AG04450 (cell line): Measurements from ENCODE around the gene ERN1. TPM values are rescaled to one million over a fixed set of nuclear protein-coding genes. Genes with fewer than 3 reads are reported as not detected.

Experiments used
- CTCF ChIA-PET: fragments of 300-600, 350-600 bp; formaldehyde crosslinking; extraction: SDS; loops from one replicate; lab custom pipeline; 2022; ENCODE audit warnings: antibody characterized with exemption, inconsistent platforms; lab: Charles Lee
- POLR2A ChIA-PET: fragments of 350-600 bp; formaldehyde crosslinking; extraction: SDS; loops from one replicate; lab custom pipeline; 2021; ENCODE audit warnings: antibody characterized with exemption, inconsistent platforms; lab: Yijun Ruan, JAX
- DNase-seq: peaks from one replicate; pipeline ENCODE4 v3.0.0-alpha.2; 2011; ENCODE audit warnings: low read depth, low spot score
- H3K27ac ChIP-seq: one replicate; pipeline ENCODE4 v1.5.1; 2012; ENCODE audit warnings: low read depth, low read length, control low read depth
- H3K27me3 ChIP-seq: one replicate; pipeline ENCODE4 v1.6.0; 2012; ENCODE audit warnings: low read length; ENCODE audit not compliant: control insufficient read depth, insufficient read depth
- H3K4me3 ChIP-seq: 2 replicates; pipeline ENCODE4 v1.5.1; 2011; ENCODE audit warnings: mild to moderate bottlenecking, low read depth, low read length, control low read depth
- H3K9me3 ChIP-seq: 2 replicates; pipeline ENCODE4 v1.5.1; 2012; ENCODE audit warnings: low read length; ENCODE audit not compliant: control insufficient read depth, insufficient read depth
- polyA plus RNA-seq: library from polyadenylated mRNA; depleted of rRNA; stranded (reverse); fragments of >200 nt; gene quantifications from 2 replicates; pipeline ENCODE4 v1.2.3, GENCODE V29; 2011
- TF ChIP-seq, protein P1 (sequence below): IDR thresholded peaks from 2 replicates; pipeline ENCODE4 v1.5.1; 2011; ENCODE audit warnings: low read depth, low read length, control low read depth, inconsistent platforms

Gene ERN1
- polyA plus RNA-seq, 1 experiment: 4.7 TPM

DNA sequence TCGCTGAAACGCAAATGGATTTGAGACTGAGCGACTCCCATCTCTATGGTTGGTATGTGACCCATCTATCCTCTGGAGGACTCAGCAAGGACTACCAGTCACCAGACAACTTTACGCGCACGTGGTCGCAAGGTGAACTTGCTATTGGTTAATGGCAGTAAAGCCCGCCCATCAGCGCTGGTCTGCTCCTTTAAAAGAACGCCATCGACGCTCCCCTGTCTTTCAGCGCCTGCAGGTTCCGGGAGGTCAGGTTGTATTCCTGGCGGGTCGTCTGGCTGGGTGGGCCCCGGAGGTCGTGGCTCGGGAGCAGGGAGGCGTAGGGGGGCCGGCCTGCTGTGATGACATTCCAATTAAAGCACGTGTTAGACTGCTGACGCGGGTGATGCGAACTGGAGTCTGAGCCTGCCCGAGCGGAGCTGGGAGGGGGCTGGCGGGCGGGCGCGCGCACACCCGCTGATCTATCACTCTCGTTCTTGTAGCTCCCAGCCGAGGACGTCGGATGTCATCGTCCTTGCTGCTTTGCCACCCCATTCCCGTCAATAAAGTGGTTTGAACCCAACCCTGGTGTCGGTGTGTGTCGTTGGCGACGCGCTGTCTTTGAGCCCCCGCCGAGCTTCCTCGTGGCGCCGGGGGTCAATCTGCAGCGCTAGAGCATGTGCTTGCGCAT, 15.9 kb upstream of the ERN1 start:
- peak overlapping the region; percentile 90 for H3K27ac ChIP-seq
- peak; percentile 100 for DNase-seq
- TF ChIP-seq, protein P1, sequence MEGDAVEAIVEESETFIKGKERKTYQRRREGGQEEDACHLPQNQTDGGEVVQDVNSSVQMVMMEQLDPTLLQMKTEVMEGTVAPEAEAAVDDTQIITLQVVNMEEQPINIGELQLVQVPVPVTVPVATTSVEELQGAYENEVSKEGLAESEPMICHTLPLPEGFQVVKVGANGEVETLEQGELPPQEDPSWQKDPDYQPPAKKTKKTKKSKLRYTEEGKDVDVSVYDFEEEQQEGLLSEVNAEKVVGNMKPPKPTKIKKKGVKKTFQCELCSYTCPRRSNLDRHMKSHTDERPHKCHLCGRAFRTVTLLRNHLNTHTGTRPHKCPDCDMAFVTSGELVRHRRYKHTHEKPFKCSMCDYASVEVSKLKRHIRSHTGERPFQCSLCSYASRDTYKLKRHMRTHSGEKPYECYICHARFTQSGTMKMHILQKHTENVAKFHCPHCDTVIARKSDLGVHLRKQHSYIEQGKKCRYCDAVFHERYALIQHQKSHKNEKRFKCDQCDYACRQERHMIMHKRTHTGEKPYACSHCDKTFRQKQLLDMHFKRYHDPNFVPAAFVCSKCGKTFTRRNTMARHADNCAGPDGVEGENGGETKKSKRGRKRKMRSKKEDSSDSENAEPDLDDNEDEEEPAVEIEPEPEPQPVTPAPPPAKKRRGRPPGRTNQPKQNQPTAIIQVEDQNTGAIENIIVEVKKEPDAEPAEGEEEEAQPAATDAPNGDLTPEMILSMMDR: no peak
- H3K4me3 ChIP-seq: peak overlapping the region; percentile 89
- POLR2A ChIA-PET: interaction anchor here (0.6 to 2.8 kb wide), 32 partner anchors 8 to 302 kb away, joined by 3 to 20 read pairs (median 5); partner anchors contain the start of genes ERN1 and TEX2
- H3K27me3 ChIP-seq: no peaks in the 10 kb centered on the region
- peaks cover 3% of the 10 kb centered on the region; the same call in 1 of the 2 replicates for H3K9me3 ChIP-seq
- CTCF ChIA-PET: interaction anchor here (1.0 to 1.9 kb wide), 3 partner anchors 12 to 136 kb away, joined by 6 to 13 read pairs (median 8); no protein-coding TSS in a partner anchor

DNA sequence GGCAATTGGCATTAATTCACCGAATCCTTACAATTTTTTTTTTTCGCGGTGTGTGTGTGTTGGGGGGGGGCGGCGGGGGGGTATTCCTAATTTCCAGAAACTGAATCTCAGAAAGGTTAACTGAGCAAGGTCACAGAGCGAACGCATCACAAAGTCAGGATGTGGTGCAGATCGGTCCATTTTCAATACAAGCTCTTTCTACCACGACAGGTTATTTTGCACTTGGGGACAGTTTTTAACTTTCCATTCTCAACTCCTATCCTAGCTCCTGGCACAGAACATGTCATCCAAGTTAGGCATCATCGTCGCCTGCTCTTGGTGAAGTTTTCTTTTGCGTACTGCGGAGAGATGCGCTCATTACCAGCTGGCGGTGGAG, 15.4 kb upstream of the ERN1 start:
- Histone ChIP-seq H3K27me3 (no peaks in the 10 kb centered on the region), H3K27ac (peak overlapping the region; percentile 89), H3K4me3 (peak overlapping the region; percentile 89), H3K9me3 (peaks cover 3% of the 10 kb centered on the region; the same call in 1 of the 2 replicates)
- CTCF ChIA-PET: interaction anchor here (0.8 to 2.1 kb wide), 5 partner anchors 12 to 144 kb away, joined by 6 to 15 read pairs (median 8); no protein-coding TSS in a partner anchor
- TF ChIP-seq, protein P1: 0 out of 2 replicates have a peak, but pooled peaks have one; percentile 4
- POLR2A ChIA-PET: interaction anchor here (0.6 to 2.8 kb wide), 28 partner anchors 9 to 302 kb away, joined by 3 to 20 read pairs (median 5); partner anchors contain the start of genes ERN1 and TEX2
- no peak for DNase-seq

DNA sequence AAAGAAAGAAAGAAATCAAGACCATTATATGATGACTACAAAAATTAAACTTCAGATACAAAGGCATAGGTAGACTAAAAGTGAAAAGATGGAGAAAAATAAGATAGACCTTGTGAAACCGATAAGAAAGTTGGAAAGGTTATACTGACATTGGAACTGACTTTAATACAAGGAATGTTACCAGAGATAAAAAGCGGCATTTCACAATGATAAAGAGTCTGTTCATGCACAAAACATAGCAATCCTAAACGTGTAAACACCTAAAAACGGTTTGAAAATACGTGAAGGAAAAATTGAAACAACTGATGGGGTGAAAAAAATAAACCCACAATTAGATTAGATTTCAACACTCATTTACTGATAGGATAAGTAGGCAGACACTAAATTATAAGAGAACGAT, 9.6 kb upstream of the ERN1 start:
- DNase-seq: no peak
- ChIA-PET CTCF (interaction anchor here (1.0 to 12.2 kb wide), 2 partner anchors 110 to 143 kb away, joined by 5 to 698 read pairs; no protein-coding TSS in a partner anchor), POLR2A (interaction anchor here (0.6 kb wide), 2 partner anchors 105 to 109 kb away, joined by 3 to 4 read pairs; no protein-coding TSS in a partner anchor)
- H3K27ac ChIP-seq: no peak overlapping the region
- no peaks in the 10 kb centered on the region for H3K27me3 ChIP-seq
- TF ChIP-seq, protein P1: no peak
- H3K9me3 ChIP-seq: no peaks in the 10 kb centered on the region
- no peak overlapping the region for H3K4me3 ChIP-seq

DNA sequence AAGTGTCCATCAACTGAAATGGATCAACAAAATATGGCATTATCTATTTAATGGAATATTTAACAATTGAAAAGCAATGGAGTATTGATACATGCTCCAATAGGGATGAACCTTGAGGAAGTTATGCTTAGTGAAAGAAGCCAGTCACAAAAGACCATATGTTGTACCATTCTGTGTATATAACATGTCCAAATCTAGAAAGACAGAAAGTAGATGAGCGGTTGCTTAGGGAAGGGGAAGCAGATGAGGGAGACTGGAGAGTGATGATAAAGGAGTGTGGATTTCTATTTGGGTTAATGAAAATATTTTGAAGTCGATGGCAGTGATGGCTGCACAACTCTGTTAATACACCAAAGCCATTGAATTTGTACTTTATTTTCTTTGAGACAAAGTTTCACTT, 8.5 kb upstream of the ERN1 start:
- H3K27me3 ChIP-seq: no peaks in the 10 kb centered on the region

More for the DNA sequence above, 8.5 kb upstream of the ERN1 start:
- H3K9me3 ChIP-seq: no peaks in the 10 kb centered on the region
- no peak overlapping the region for H3K27ac ChIP-seq
- CTCF ChIA-PET: interaction anchor here (1.0 to 12.2 kb wide), 2 partner anchors 109 to 144 kb away, joined by 5 to 698 read pairs; no protein-coding TSS in a partner anchor
- DNase-seq: no peak
- H3K4me3 ChIP-seq: no peak overlapping the region
- POLR2A ChIA-PET: no interaction called here
- TF ChIP-seq, protein P1: no peak
